PC-3 (cell line): ENCODE results near the gene PARG.
"Not testable (repeated sequence)": the region's sequence is repeated elsewhere in the genome, so short reads cannot be mapped to it uniquely, and the experiment has no call there.

ENCODE experiments used
- EZH2 ChIP-seq: fragments of 300-600 bp; sonication (generic); IDR thresholded peaks from one replicate; pipeline ENCODE4 v1.6.1; 2017; ENCODE audit warnings: antibody characterized with exemption, mild to moderate bottlenecking, low read length; ENCODE audit not compliant: unreplicated experiment
- TF ChIP-seq, protein P1 (sequence below): fragments of 300-600 bp; sonication (generic); conservative IDR thresholded peaks from 2 replicates; pipeline ENCODE4 v1.5.1; 2017; ENCODE audit warnings: antibody characterized with exemption, low read depth, mild to moderate bottlenecking, low read length

DNA sequence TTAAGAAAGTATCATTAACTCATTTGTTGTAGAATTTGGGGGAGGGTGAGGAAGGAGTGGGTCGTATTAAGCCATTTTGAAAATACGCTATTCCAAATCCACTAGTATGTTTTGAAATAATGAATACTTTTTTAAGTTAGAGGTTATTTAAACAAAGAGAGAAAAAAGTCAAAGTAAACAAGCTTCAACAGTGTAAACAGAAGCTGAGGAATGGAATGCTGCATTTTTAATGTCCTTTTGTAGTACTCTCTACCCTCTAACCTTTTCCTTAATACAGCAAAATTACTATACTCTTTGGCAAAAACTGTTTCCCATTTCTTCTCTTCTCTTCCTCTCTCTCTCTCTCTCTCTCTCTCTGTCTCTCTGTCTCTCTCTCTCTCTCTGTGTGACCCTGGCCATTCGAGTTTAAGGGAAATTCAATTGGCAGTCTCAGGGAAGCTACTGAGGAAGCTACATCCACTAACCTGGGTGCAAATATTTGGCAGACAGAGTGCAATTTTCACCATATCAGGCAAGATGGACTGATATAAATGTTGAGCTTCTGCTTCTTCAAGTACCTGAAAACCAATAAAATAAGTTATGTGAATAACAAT is 57.0 kb downstream of the PARG start:
- TF ChIP-seq EZH2: not testable (repeated sequence)
- TF ChIP-seq, protein P1, sequence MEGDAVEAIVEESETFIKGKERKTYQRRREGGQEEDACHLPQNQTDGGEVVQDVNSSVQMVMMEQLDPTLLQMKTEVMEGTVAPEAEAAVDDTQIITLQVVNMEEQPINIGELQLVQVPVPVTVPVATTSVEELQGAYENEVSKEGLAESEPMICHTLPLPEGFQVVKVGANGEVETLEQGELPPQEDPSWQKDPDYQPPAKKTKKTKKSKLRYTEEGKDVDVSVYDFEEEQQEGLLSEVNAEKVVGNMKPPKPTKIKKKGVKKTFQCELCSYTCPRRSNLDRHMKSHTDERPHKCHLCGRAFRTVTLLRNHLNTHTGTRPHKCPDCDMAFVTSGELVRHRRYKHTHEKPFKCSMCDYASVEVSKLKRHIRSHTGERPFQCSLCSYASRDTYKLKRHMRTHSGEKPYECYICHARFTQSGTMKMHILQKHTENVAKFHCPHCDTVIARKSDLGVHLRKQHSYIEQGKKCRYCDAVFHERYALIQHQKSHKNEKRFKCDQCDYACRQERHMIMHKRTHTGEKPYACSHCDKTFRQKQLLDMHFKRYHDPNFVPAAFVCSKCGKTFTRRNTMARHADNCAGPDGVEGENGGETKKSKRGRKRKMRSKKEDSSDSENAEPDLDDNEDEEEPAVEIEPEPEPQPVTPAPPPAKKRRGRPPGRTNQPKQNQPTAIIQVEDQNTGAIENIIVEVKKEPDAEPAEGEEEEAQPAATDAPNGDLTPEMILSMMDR: not testable (repeated sequence)
